Measurements from ENCODE around the gene REM2.

DNA sequence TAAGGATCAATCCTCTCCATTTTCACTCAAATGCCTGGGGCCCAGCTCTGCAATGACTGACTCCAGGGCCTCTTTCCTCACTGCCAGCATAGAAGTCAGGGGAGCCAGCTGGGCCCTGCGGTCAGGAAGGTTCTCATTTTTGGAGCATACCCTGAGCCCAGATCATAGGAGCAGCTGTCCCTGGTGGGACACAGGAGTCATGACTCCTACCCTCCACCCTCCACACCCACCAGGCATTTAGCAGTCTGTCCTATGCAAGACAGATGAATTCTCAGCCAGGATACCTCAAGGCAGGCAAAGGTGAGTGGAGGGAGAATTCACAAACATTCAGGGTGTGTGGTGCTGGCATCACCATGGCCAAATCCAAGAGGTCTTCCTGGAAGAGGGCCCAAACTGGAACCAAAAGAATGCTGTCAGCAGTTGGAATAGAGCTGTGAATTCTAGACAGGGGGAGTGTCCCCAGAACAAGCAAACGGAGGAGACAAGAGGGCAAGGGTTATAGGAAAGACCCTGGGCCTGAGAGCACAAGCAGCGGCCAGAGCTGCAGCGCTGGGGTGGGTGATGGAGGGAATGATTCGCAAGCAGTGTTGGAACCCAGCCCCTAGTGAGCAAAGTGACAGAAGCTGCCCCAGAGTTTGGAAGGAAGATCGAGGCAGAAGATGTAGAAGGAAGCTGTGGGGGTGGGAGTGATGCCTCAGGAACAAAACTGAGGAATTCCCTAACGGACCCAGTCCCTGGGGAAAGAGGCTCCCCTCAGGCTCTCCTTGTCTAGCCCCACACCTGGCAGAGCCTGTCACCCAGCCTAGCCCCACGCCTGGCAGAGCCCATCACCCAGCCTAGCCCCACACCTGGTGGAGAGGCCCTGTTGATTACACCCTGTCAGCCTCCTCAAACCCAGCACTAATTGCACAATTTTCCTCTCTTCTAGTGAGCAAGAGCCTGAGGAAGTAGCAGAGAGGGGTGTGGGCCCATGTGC lies 4.5 kb upstream of the REM2 start:
- TF ChIP-seq, protein P1, sequence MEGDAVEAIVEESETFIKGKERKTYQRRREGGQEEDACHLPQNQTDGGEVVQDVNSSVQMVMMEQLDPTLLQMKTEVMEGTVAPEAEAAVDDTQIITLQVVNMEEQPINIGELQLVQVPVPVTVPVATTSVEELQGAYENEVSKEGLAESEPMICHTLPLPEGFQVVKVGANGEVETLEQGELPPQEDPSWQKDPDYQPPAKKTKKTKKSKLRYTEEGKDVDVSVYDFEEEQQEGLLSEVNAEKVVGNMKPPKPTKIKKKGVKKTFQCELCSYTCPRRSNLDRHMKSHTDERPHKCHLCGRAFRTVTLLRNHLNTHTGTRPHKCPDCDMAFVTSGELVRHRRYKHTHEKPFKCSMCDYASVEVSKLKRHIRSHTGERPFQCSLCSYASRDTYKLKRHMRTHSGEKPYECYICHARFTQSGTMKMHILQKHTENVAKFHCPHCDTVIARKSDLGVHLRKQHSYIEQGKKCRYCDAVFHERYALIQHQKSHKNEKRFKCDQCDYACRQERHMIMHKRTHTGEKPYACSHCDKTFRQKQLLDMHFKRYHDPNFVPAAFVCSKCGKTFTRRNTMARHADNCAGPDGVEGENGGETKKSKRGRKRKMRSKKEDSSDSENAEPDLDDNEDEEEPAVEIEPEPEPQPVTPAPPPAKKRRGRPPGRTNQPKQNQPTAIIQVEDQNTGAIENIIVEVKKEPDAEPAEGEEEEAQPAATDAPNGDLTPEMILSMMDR (IDR thresholded peaks at IDR 0.05; ENCODE audit: low read depth, low read length) = no peak
- no peak for TF ChIP-seq POLR2A (IDR thresholded peaks at IDR 0.05; ENCODE audit: extremely low read depth, insufficient read length)
- TF ChIP-seq, protein P2, sequence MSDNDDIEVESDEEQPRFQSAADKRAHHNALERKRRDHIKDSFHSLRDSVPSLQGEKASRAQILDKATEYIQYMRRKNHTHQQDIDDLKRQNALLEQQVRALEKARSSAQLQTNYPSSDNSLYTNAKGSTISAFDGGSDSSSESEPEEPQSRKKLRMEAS (IDR thresholded peaks at IDR 0.05; ENCODE audit: low read depth, low read length) = no peak
- no peak for TF ChIP-seq MYC (IDR thresholded peaks at IDR 0.05; ENCODE audit: low read depth, low read length)

Measured in NB4 (cell line).